ENCODE results near the gene ITGB2.

DNA sequence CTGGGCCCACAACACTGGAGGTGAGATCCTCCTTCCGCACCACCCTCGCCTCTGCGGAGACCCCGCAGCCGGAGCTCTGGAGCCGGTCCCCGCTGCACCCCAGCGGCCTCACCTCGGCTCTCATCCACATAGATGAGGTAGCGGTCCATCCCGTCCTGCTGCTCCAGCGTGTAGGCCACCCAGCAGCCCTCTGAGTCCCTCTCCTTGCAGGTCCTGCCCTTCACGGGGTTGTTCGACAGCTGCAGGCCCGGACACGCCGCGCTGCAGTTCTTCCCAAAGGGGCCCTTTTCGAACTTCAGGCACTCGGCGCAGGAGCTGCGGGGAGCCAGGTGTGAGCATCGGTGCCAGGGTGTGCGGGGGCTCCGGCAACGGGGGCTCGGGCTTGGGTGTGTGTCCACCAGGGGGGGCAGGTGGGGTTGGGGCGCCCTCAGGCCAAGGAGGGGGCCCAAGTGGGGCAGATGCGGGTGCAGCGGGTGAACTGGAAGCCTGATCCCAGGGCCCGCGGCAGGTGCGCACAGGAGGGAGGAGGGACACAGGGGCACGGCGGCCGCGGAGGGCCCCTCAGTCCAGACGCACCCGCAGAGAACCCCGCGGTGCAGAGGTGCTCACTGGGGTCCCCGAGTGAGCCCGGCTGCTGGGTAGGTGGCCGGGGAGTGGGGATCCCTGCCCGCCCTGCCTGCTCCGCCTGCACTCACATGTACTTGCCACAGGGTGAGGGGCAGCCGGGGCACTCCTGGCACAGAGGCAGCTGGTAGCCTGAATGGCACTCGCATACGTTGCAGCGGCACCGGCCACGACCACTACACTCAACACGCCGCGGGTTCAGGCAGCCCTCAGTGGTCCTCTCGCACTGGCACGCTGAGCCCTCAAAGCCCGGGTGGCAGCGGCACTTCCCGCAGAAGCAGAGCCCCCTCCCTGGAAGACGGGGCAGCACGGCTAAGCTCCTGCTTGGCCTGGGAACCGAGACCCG is 31.8 kb downstream of the ITGB2 start:
- TF ChIP-seq, protein P1, sequence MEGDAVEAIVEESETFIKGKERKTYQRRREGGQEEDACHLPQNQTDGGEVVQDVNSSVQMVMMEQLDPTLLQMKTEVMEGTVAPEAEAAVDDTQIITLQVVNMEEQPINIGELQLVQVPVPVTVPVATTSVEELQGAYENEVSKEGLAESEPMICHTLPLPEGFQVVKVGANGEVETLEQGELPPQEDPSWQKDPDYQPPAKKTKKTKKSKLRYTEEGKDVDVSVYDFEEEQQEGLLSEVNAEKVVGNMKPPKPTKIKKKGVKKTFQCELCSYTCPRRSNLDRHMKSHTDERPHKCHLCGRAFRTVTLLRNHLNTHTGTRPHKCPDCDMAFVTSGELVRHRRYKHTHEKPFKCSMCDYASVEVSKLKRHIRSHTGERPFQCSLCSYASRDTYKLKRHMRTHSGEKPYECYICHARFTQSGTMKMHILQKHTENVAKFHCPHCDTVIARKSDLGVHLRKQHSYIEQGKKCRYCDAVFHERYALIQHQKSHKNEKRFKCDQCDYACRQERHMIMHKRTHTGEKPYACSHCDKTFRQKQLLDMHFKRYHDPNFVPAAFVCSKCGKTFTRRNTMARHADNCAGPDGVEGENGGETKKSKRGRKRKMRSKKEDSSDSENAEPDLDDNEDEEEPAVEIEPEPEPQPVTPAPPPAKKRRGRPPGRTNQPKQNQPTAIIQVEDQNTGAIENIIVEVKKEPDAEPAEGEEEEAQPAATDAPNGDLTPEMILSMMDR (IDR thresholded peaks at IDR 0.05), result no peak
- TF ChIP-seq EZH2 (IDR thresholded peaks at IDR 0.05), result no peak

All from neural progenitor cell (in vitro differentiated cells).